Heart left ventricle (tissue), 13 donors: ENCODE data around the gene HSPB7.

Experiments
- CTCF ChIP-seq, 12 donors: fragments of 200-600 bp; sonication (generic) in 4 of 12; IDR thresholded peaks; one replicate each; pipeline versions ENCODE4 v1.5.0 to v1.8.0; 2018 to 2022; ENCODE audit warnings: antibody characterized with exemption in 12 of 12, mild to moderate bottlenecking in 5 of 12
- POLR2A ChIP-seq, 2 donors: fragments of 450-650 bp; IDR thresholded peaks; one replicate each; pipeline ENCODE4 v1.6.1; 2017; ENCODE audit warnings: antibody characterized with exemption in 2 of 2, mild to moderate bottlenecking in 2 of 2, moderate library complexity in 2 of 2
- donor health status: ischemic (EF 13 %, LVEDD 7.1; RV severe dilation, severe dysfunction).
- donor health status: DM: no; HTN: yes; CAD: no.
- donor health status: DM: no; HTN: no; CAD: no.
- donor health status: ischemic (EF 25% LVEDD 6.9; RV normal size, moderate dysfunction).
- donor health status: ischemic (EF 25% LVEDD 5.7; RV mildly dilated, moderate dysfunction).
- donor health status: ischemic (EF 35%, LVEDD 5.7; RV mildly dilated, moderate dysfunction).
- donor health status: nonischemic (EF 11% LVEDD 7.7; RV severe dilation, severe dysfunction).
- donor health status: DM: yes; HTN: yes; CAD: no.
- donor health status: PGD.
- donor health status: ischemic (EF 29% LVEDD 5.4; RV normal size, mild dysfunction).
- donor health status: nonischemic (EF 23%, LVEDD 6.1; RV moderate dilation, normal function).

- TF ChIP-seq CTCF (IDR thresholded peaks at IDR 0.05) = no peak
- no peak for TF ChIP-seq POLR2A (IDR thresholded peaks at IDR 0.05)
Measured at GRCh38 chr1:15972409-15972808, 45.4 kb downstream of the HSPB7 start.
